Transverse colon (tissue), 4 donors: ENCODE results near the gene CRKL. TPM values are rescaled to one million over a fixed set of nuclear protein-coding genes. Genes with fewer than 3 reads are reported as not detected.

Experiments used
- DNase-seq: peaks from one replicate; pipeline ENCODE4 v3.0.0-alpha.2; 2019
- H3K27ac ChIP-seq, 4 donors: fragments of 200-600 bp; sonication (generic); 2 replicates each; pipeline ENCODE4 v1.5.1; 2016 to 2018; ENCODE audit warnings: inconsistent platforms in 4 of 4
- H3K27me3 ChIP-seq: fragments of 200-600 bp; sonication (generic); 2 replicates; pipeline ENCODE4 v1.5.1; 2017; ENCODE audit warnings: inconsistent platforms
- H3K36me3 ChIP-seq, 4 donors: fragments of 200-600 bp; sonication (generic); 2 replicates each; pipeline ENCODE4 v1.5.1; 2017 to 2019; ENCODE audit warnings: inconsistent platforms in 4 of 4
- H3K4me1 ChIP-seq, 4 donors: fragments of 200-600 bp; sonication (generic); 2 replicates each; pipeline ENCODE4 v1.5.1; 2017 to 2020; ENCODE audit warnings: inconsistent platforms in 4 of 4
- H3K4me3 ChIP-seq, 4 donors: fragments of 200-600 bp; sonication (generic); 1 replicate in 1 of 4; 2 replicates in 3 of 4; pipeline versions ENCODE4 v1.5.1 to v1.6.1; 2017 to 2019; ENCODE audit warnings: inconsistent platforms in 4 of 4
- H3K9me3 ChIP-seq, 2 donors: fragments of 200-600 bp; sonication (generic); 2 replicates each; pipeline ENCODE4 v1.5.1; 2017 to 2019; ENCODE audit warnings: inconsistent platforms in 2 of 2
- CTCF ChIP-seq, 5 experiments: fragments of 200-600 bp in 3 of 5; fragments of 450-650 bp in 2 of 5; sonication (generic) in 3 of 5; IDR thresholded peaks; 1 replicate in 2 of 5; 2 replicates in 3 of 5; pipeline ENCODE4 v1.5.1; 2016 to 2017; ENCODE audit warnings: antibody characterized with exemption in 5 of 5, inconsistent platforms in 3 of 5, mild to moderate bottlenecking in 2 of 5, moderate library complexity in 1 of 5
- EP300 ChIP-seq: sonication (generic); formaldehyde crosslinking; IDR thresholded peaks from one replicate; pipeline ENCODE4 v1.6.1; 2017; ENCODE audit warnings: antibody characterized with exemption, low read depth
- POLR2A ChIP-seq: fragments of 450-650 bp; IDR thresholded peaks from one replicate; pipeline ENCODE4 v1.6.1; 2016; ENCODE audit warnings: antibody characterized with exemption, mild to moderate bottlenecking, moderate library complexity
- POLR2AphosphoS5 ChIP-seq, 3 donors: sonication (generic); formaldehyde crosslinking; IDR thresholded peaks; one replicate each; pipeline ENCODE4 v1.6.1; 2016; ENCODE audit warnings: antibody characterized with exemption in 3 of 3
- WGBS, 2 donors: methylation state at CpG; one replicate each; pipeline ENCODE4 v1.1.5; 2018; ENCODE audit warnings: low coverage in 1 of 2; 5-methylcytosine and 5-hydroxymethylcytosine counted together
- in situ Hi-C, 4 donors: fragments of 200-750 bp; cut with MboI; loops; one replicate each; pipeline versions ENCODE4 v1.15.0 to v1.15.1; 2017; ENCODE audit warnings: low sequenced_read_pairs in 3 of 4, low pct_ligation_motif_present in 1 of 4, low pct_unique_long_range_greater_than_20kb in 1 of 4
- intact Hi-C: fragments of 100-400 bp; cut with DNase I; formaldehyde crosslinking; loops from one replicate; pipeline ENCODE4 v1.15.1; 2023; ENCODE audit warnings: low total_unique reads
- total RNA-seq, 4 donors: library from RNA; depleted of rRNA; stranded (reverse); fragments of >200 nt; gene quantifications; one replicate each; pipeline ENCODE4 v1.1.0, GENCODE V29; 2016

The CRKL gene
- total RNA-seq, 4 donors from 2014 or later, result 37.0 to 56.7 (median 48.6) TPM

GRCh38 chr22:20980523-20980922 is 63.3 kb downstream of the CRKL start:
- Histone ChIP-seq H3K27ac (peak overlapping the region in 3 of 4 donors; percentile 90 to 94 (median 93)), H3K9me3 (no peaks in the 10 kb centered on the region), H3K36me3 (no peaks in the 10 kb centered on the region), H3K4me3 (no peak overlapping the region), H3K27me3 (no peaks in the 10 kb centered on the region), H3K4me1 (peaks cover 17 to 38% (median 30%) of the 10 kb centered on the region in 4 donors)
- 91% methylated on average over 4 of the region's 4 CpGs; no CpG with 5 or more reads in 1 of the 2 donors for WGBS, 2 donors
- TF ChIP-seq CTCF (IDR thresholded peaks at IDR 0.05) (no peak), EP300 (no peak), POLR2AphosphoS5 (IDR thresholded peaks at IDR 0.05) (no peak), POLR2A (no peak)
- DNase-seq, result no peak
- intact Hi-C loops, result no loop called here
- in situ Hi-C loops, result no loop called here

- DNase-seq, result no peak
- Histone ChIP-seq H3K4me3 (peak overlapping the region; percentile 58 to 73 (median 62)), H3K4me1 (peaks cover 17 to 38% (median 30%) of the 10 kb centered on the region in 4 donors), H3K36me3 (no peaks in the 10 kb centered on the region), H3K27me3 (no peaks in the 10 kb centered on the region), H3K27ac (peak overlapping the region; percentile 85 to 94 (median 92)), H3K9me3 (no peaks in the 10 kb centered on the region)
- in situ Hi-C loops, result no loop called here
- TF ChIP-seq POLR2AphosphoS5 (IDR thresholded peaks at IDR 0.05) (no peak), CTCF (IDR thresholded peaks at IDR 0.05) (no peak), POLR2A (no peak), EP300 (no peak)
- 72% methylated on average over 10 of the region's 10 CpGs; no CpG with 5 or more reads in 1 of the 2 donors for WGBS, 2 donors
- intact Hi-C loops, result no loop called here
Observed at GRCh38 chr22:20980938-20981722, 63.9 kb downstream of the CRKL start.

GRCh38 chr22:20981787-20982562 is 64.8 kb downstream of the CRKL start, which contains the start of gene LZTR1:
TSS of gene LZTR1 (plus strand) at chr22:20982297. CDS start at chr22:20982372, 75 bp downstream.
- peak; percentile 86 for DNase-seq
- Histone ChIP-seq H3K9me3 (no peaks in the 10 kb centered on the region), H3K36me3 (peaks cover 0 to 4% (median 0%) of the 10 kb centered on the region in 4 donors), H3K4me3 (peak within 1 kb of the TSS; percentile 58 to 73 (median 62)), H3K4me1 (peaks cover 17 to 38% (median 30%) of the 10 kb centered on the region in 4 donors), H3K27me3 (no peaks in the 10 kb centered on the region), H3K27ac (peak within 1 kb of the TSS; percentile 85 to 94 (median 92))
- TF ChIP-seq CTCF (IDR thresholded peaks at IDR 0.05) (peak; percentile 37 to 51 (median 44)), POLR2A (peak; percentile 90), EP300 (no peak), POLR2AphosphoS5 (IDR thresholded peaks at IDR 0.05) (peak; percentile 95 to 98 (median 96))
- intact Hi-C loops (no loop called here), in situ Hi-C loops (no loop called here)
- WGBS, 2 donors, result 0% methylated on average over 77 of the region's 87 CpGs; no CpG with 5 or more reads in 1 of the 2 donors

GRCh38 chr22:20982563-20982882 is 65.3 kb downstream of the CRKL start:
- peak overlapping the region; percentile 85 to 94 (median 92) for H3K27ac ChIP-seq
- peaks cover 17 to 38% (median 30%) of the 10 kb centered on the region in 4 donors for H3K4me1 ChIP-seq
- TF ChIP-seq POLR2A (no peak), EP300 (no peak), POLR2AphosphoS5 (IDR thresholded peaks at IDR 0.05) (no peak), CTCF (IDR thresholded peaks at IDR 0.05) (no peak)
- no peaks in the 10 kb centered on the region for H3K27me3 ChIP-seq
- H3K9me3 ChIP-seq, result no peaks in the 10 kb centered on the region
- H3K36me3 ChIP-seq, result peaks cover 0 to 9% (median 0%) of the 10 kb centered on the region in 4 donors
- DNase-seq, result no peak
- intact Hi-C loops (no loop called here), in situ Hi-C loops (no loop called here)
- H3K4me3 ChIP-seq, result peak overlapping the region; percentile 58 to 73 (median 62)
- WGBS, 2 donors, result 2% methylated on average over 12 of the region's 12 CpGs; no CpG with 5 or more reads in 1 of the 2 donors
